Measurements from ENCODE around the gene KCNC1.

KCNC1 gene

DNA sequence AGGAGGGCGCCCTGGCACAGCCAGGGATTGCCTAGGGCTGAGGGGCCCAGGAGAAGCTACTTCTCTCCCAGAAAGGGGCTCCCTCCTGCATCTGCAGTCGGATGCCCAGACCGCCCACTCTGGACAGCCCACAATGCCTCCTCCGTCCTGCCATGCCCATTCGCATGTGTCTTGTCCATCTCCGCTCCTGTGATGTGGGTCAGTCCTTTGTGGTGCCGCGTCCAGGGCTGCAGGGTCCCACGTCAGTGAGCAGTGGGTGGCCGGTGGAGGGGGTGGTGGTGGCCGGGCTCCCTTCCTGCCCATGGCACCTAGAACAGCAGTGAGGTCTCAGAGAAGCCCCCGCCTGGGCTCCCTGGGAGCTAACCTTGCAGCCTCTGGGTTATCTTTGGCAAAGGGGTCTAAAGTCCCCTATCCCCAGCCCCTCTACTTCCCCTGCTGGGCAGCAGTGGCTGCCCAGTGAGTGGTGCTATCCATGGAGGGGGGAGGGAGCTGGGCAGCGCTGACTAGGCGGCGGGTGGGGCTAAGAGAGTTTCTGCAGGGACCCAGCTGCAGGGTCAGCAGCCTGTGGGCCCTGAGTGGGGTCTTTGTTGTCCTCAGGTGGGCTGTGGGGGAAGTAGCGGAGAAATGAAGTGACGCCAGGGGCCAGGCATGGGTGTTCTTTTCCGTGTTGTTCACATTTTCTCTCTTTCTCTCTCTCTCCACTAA is 41.1 kb downstream of the KCNC1 start:
- no peak for DNase-seq

GRCh38 chr11:17776212-17776875 is 41.8 kb downstream of the KCNC1 start:
- DNase-seq: no peak

DNA sequence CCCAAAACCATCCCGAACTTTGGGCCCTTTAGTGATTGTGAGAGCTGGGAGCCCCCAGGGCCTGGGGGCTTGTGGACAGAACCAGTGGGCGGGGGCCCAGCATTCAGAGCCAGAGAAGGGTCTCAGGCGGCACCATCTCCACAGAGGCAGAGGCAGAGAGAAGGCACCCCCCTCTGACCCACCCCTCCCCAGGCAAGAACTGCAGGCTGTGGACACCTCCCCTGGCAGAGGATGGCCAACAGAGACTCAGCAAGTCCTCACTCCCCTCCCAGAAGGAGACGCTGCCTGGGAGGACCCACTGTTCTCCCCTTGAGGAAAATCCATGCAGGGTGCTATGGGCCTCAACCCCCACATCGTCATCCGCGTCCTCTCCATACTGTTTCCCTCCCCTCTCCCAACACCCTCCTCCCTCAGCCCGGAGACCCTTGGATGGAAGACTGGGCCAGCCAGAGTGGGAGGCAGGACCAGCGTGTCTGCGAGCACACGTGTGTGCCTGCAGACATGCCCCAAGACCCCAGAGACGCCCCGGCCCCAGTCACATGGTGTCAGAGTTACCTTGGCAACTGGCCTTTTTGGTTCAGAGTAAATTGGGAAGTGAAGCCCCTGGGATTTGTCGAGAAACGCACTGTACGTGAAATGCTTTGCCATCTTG is 42.6 kb downstream of the KCNC1 start:
- no peak for DNase-seq

DNA sequence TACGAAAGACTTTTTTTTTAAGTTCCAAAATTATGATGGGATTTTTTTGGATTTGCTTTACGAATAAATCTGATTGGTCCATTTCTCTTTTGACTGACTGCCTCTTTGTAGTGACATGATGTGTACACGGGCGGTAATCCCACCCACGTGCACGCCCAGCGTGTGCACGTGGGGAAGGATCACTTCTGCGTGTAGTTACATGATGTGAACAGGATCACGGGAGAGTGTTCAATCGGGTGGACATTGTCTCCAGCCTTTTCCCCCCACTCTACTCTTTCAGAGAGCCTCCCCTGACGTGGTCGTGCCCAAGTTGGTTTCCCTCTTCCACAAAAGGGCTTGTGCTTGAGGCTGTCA is 43.1 kb downstream of the KCNC1 start:
- DNase-seq: no peak

GRCh38 chr11:17778352-17778751 is 43.8 kb downstream of the KCNC1 start:
- DNase-seq: no peak

- DNase-seq: no peak
These were observed 44.6 kb downstream of the KCNC1 start for GRCh38 chr11:17778956-17779860.

DNA sequence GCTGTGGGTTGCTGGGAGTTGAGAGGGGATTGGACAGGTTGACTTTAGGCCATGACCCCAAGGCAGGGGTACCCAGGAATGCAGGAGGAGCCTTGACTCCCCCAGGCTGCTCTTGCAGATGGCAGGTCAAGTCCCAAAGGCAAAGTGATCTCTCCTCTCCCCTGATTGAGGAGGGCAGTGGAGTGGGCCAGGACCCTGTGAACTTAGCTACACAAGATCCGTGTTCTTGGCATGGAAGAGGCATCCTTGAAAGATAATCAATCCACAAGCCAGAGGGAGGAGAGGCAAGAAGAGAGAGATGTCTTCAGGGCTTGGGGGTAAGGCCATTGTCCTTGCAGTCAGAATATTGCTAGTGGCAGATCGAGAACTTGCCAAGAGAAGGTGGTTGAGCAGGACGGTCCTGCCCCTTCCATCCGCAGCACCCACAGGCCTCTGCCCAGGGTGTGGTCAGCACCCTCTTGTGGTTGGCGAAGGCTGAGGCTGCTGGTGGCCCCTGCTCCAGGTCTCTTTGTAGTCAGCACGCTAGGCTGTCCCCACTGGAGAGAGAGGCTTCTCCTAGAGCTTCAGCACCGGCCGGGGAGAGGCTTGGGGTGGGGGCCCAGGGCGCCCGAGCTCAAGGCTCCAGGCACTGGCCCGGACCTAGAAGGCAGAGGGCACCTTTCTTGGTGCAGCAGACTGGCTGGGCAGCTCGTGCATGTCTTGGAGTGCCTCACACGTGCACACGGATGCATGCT is 45.4 kb downstream of the KCNC1 start:
- DNase-seq: no peak

GRCh38 chr11:17780668-17781067 is 46.1 kb downstream of the KCNC1 start:
- no peak for DNase-seq

- DNase-seq: no peak
These were observed 46.6 kb downstream of the KCNC1 start for GRCh38 chr11:17781221-17781620.

GRCh38 chr11:17781626-17782025 is 47.0 kb downstream of the KCNC1 start:
- DNase-seq: no peak

- DNase-seq: no peak
These were observed 47.6 kb downstream of the KCNC1 start for GRCh38 chr11:17782145-17782544.

DNA sequence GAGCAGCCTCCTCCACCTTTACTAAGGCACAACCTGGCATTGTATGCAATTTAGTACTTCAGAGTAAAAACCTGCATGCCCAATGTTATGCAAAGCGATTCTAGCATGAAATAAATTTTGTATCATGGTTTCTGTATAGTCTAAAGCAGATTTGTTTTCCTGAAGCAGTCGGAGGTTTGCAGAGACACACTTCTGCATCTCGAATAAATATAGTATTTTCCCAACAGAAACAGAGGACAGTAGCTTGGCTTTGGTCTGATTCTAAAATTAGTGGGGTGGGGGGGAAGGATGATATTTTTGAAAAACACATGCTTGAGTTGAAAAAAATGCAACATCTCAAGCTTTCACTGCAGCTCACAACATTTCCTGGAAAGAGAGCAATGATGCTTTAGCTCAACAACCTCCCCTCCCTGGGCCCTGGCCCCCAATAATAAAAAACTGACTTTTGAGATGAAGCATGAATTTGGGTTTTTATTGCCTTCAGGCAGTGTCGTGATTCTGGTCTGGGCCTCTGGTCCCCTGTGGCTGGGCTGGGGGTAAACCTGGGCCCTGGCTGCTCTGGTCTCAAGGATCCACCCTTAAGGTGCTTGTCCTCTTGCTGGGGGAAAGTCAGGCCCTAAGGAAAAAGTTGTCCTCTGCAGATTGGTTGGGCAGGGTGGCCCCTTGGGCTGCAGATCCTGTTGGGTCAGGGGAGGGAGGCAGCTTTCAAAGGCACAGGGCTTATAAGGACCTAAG is 48.2 kb downstream of the KCNC1 start:
- DNase-seq: no peak

DNA sequence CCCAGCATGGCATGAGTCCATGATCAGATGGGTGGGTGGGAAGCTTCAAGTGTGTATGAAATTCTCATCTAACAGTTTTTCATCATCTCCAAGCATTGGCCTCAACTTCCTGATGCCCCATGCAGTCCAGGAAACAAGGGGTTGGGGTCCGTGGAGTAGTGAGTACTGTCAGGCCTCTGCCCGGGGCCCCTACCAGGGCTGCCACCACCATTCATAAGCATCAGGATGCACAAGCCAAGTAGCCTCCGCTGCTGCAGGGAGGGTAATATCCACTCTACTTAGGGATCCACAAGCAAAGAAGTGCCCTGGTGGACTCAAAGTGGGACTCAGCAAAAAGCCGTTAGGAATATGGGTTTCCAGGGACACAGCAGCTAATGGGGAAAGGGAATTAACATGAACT is 49.3 kb downstream of the KCNC1 start:
- DNase-seq: no peak

DNA sequence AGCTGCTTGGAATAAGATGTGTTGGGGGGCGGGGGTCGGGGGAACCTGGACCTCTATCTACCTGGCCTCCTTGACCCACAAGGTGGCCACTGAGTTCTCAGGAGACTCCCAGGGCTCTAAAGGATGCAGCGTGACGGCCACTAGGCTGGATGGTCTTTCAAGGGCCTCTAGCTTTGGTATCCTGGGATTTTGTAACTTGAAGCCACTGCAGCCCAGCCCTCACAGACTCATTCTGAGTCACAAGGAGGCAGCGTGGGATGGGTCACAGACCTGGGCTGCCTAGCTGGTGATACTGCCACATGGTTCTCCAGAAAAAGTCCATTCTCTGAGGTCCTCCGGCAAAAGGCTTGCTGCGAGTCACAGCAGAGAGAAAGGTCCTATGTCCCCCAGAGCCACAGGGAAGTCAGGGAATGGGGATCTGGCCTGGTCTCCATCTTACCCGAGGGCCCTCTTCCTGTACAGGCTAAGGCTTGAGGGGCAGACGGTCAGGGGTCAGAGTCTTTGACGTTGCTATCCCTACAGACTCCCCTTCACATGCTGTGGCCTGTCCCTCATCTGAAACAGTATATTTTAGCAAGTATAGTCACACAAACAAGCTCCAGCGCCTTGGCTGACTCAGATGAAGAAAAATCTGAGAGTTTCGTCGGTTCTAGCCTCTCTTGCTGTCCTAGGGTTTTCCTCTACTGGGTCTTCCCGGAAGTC is 52.4 kb downstream of the KCNC1 start:
- DNase-seq: no peak

GRCh38 chr11:17788084-17788483 is 53.5 kb downstream of the KCNC1 start:
- DNase-seq: no peak

DNA sequence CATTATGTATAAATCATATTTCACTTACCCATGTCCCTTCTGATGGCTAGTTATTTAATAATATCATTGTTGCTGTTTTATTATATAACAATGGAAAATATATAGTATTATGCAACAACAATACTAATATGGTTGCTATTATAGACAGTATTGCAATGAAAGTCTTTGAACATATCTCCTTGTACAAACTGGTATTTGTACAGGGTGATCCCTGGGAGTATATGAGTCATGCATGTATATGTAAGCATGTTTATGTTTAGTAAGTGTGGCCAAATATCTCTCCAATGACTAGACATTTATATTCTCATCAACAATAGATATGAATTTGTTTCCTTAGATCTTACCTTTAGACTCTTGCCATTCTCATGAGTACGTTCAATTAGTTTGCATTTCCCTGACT is 55.9 kb downstream of the KCNC1 start:
- no peak for DNase-seq

DNA sequence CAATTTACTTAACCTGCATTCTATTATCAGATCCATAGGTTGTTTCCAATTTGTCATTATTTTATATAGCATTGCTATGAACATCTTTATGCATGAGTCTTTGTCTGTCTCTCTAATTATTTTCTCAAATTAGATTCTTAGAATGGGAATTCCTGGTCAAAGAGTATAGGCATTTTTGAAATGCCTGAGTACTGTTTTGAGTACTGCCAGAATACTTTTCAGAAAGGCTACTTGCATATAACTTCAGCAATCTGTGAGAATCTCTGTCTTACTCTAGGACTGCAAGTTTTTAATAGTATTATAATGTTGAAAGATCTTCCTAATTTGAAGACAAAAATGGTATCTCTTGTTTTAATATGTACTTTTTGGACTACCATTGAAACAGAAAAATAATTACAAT is 56.6 kb downstream of the KCNC1 start:
- no peak for DNase-seq

DNA sequence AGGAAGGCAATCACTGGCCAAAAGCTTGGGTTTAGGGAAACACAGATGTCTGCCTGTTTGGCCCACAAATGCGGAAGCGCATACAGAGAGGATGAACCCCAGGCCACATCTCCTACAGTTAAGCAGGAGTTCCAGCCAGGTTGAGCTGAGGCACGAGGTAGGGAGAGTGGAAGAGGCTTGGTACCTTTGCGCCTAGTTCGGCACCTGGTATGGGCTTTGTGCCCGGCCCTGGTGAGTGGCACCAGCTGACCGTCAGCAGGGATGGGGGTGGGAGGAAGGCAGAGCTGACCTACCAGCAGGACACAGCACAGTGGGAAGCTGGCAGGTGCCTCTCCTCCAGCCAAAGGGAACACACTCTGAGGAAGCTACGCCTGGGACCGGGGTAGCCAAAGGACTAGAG is 57.6 kb downstream of the KCNC1 start:
- no peak for DNase-seq

- no peak for DNase-seq
These were observed 59.1 kb downstream of the KCNC1 start for GRCh38 chr11:17793642-17794170.

- DNase-seq: no peak
These were observed 60.4 kb downstream of the KCNC1 start for GRCh38 chr11:17794981-17795380.

GRCh38 chr11:17796154-17796553 is 61.6 kb downstream of the KCNC1 start:
- no peak for DNase-seq
